ENCODE results near the gene CLCA4. TPM values are rescaled to one million over a fixed set of nuclear protein-coding genes. Genes with fewer than 3 reads are reported as not detected.

CLCA4 gene
- total and polyA plus RNA-seq, 10 of the 15 experiments (the other 5 are each of a cell fraction or from before 2014, with no cell fraction given) = 0.01 to 0.08 TPM; not detected in 8

GRCh38 chr1:86567341-86567740 lies 20.5 kb downstream of the CLCA4 start:
- in situ Hi-C loops (cut with MboI) (no loop called here), intact Hi-C loops (cut with micrococcal nuclease; ENCODE audit: unreplicated experiment) (no loop called here)
- ChIA-PET SMC1A (ENCODE audit: uncharacterized antibody, unreplicated experiment) (interaction anchor here (0.7 kb wide), 1 partner anchor 836 kb away, joined by 3 read pairs; no protein-coding TSS in a partner anchor), POLR2A (no interaction called here), RAD21 (ENCODE audit: unreplicated experiment) (no interaction called here), CTCF (no interaction called here)
- Histone ChIP-seq H3K79me2 (ENCODE audit: control insufficient read depth, insufficient read depth, low read length) (no peaks in the 10 kb centered on the region), H3K4me3 (no peak overlapping the region), H3K4me1 (ENCODE audit: control insufficient read depth, insufficient read depth, low read length) (no peaks in the 10 kb centered on the region), H3K27me3 (replicated peaks in 1 of 2; ENCODE audit: control insufficient read depth in 2 of 2, insufficient read depth in 2 of 2, low read length in 1 of 2) (no peaks in the 10 kb centered on the region), H3K36me3 (ENCODE audit: control insufficient read depth in 2 of 2, insufficient read depth in 2 of 2, low read length in 1 of 2) (no peaks in the 10 kb centered on the region), H4K20me1 (ENCODE audit: control insufficient read depth, insufficient read depth) (no peaks in the 10 kb centered on the region), H3K4me2 (ENCODE audit: control insufficient read depth, insufficient read depth) (no peak overlapping the region), H3K27ac (ENCODE audit: control insufficient read depth, insufficient read depth) (no peak overlapping the region), H2AFZ (ENCODE audit: control insufficient read depth, low read depth, low read length) (no peak overlapping the region), H3K9ac (ENCODE audit: control insufficient read depth, insufficient read depth, low read length) (no peak overlapping the region), H3K9me3 (replicated peaks; ENCODE audit: control insufficient read depth, insufficient read depth, low read length) (no peaks in the 10 kb centered on the region)
- 19% methylated on average over 3 of the region's 3 CpGs for WGBS (ENCODE audit: insufficient coverage, insufficient replicate concordance, low lambda C conversion rate, missing lambda C conversion rate)
- BruUV-seq (replicated peaks) = no TSS peak
- ATAC-seq (no peak), FAIRE-seq (no peak), DNase-seq (ENCODE audit: low read depth, low spot score) (no peak)
- no peak for TF ChIP-seq NFYA (IDR thresholded peaks at IDR 0.05; ENCODE audit: borderline replicate concordance, low read depth, low read length)
- TF ChIP-seq REST (IDR thresholded peaks at IDR 0.05; ENCODE audit: low read depth, low read length) = no peak
- TF ChIP-seq NBN (IDR thresholded peaks at IDR 0.05) = no peak
- TF ChIP-seq USF1 (IDR thresholded peaks at IDR 0.05; ENCODE audit: borderline replicate concordance, extremely low read length, insufficient read depth, low read depth, low read length) = no peak
- TF ChIP-seq MYB (IDR thresholded peaks at IDR 0.05; ENCODE audit: borderline replicate concordance, low read depth, low read length) = no peak
- TF ChIP-seq RELB (IDR thresholded peaks at IDR 0.05; ENCODE audit: low read depth) = no peak
- TF ChIP-seq PAX8 (IDR thresholded peaks at IDR 0.05) = no peak
- TF ChIP-seq ZNF592 (IDR thresholded peaks at IDR 0.05) = no peak
- TF ChIP-seq BCL3 (IDR thresholded peaks at IDR 0.05; ENCODE audit: borderline replicate concordance, insufficient read depth, low read depth, low read length, poor library complexity, severe bottlenecking) = no peak
- TF ChIP-seq GATAD2B (conservative IDR thresholded peaks at IDR 0.05; ENCODE audit: low read depth) = no peak
- TF ChIP-seq NFXL1 (IDR thresholded peaks at IDR 0.05; ENCODE audit: borderline replicate concordance) = no peak
- no peak for TF ChIP-seq ZNF274 (IDR thresholded peaks at IDR 0.05; ENCODE audit: insufficient read depth, insufficient read length)
- TF ChIP-seq RBBP5 (conservative IDR thresholded peaks at IDR 0.05) = no peak

Data from GM12878 (cell line).